WTC11 (cell line): ENCODE measurements around the gene NSG1. TPM values are rescaled to one million over a fixed set of nuclear protein-coding genes. Genes with fewer than 3 reads are reported as not detected.

Experiments
- ATAC-seq: fragments of 200-7000 bp; cut with Tn5 transposase; 2 replicates; pipeline ENCODE4 v1.10.0; 2021; ENCODE audit warnings: mild to moderate bottlenecking, moderate library complexity
- CTCF ChIA-PET: fragments of 300-600 bp; sonication (Branson Sonifier 250); formaldehyde crosslinking; loops from one replicate; lab custom pipeline; 2021; ENCODE audit warnings: antibody characterized with exemption; lab: Charles Lee
- POLR2A ChIA-PET: fragments of 350-600 bp; sonication (Branson Sonifier 250); formaldehyde crosslinking; loops from one replicate; lab custom pipeline; 2021; ENCODE audit warnings: antibody characterized with exemption; lab: Charles Lee
- DNase-seq: peaks from one replicate; pipeline ENCODE4 v3.0.0; 2021; ENCODE audit warnings: low spot score
- H3K27ac Mint-ChIP-seq: 2 replicates; pipeline ENCODE4 v1.8.0; 2021; ENCODE audit warnings: mixed read lengths
- H3K27me3 Mint-ChIP-seq: 2 replicates; pipeline ENCODE4 v1.8.0; 2021; ENCODE audit warnings: low read depth, mild to moderate bottlenecking, moderate library complexity, mixed read lengths
- H3K36me3 Mint-ChIP-seq: 2 replicates; pipeline ENCODE4 v1.8.0; 2021; ENCODE audit warnings: mixed read lengths
- H3K4me1 Mint-ChIP-seq: 2 replicates; pipeline ENCODE4 v1.8.0; 2022; ENCODE audit warnings: mixed read lengths
- H3K4me3 Mint-ChIP-seq: 2 replicates; pipeline ENCODE4 v1.8.0; 2021; ENCODE audit warnings: mild to moderate bottlenecking, moderate library complexity, mixed read lengths
- H3K9me3 Mint-ChIP-seq: 2 replicates; pipeline ENCODE4 v1.8.0; 2021; ENCODE audit warnings: mixed read lengths
- CTCF ChIP-seq: fragments of 200-600 bp; IDR thresholded peaks from 2 replicates; pipeline ENCODE4 v1.8.0; 2022; ENCODE audit warnings: antibody characterized with exemption
- EMX1 ChIP-seq: fragments of 250-450 bp; sonication (Bioruptor Pico); IDR thresholded peaks from 2 replicates; pipeline ENCODE4 v1.8.0; 2021; ENCODE audit warnings: mild to moderate bottlenecking
- ESRRA ChIP-seq: sonication (generic); formaldehyde crosslinking; IDR thresholded peaks from 2 replicates; pipeline ENCODE4 v1.8.1; 2022; ENCODE audit warnings: mild to moderate bottlenecking, missing genetic modification reagents, borderline replicate concordance
- FOXK1 ChIP-seq: sonication (generic); formaldehyde crosslinking; IDR thresholded peaks from 2 replicates; pipeline ENCODE4 v1.8.0; 2022; ENCODE audit warnings: mild to moderate bottlenecking, moderate library complexity, missing genetic modification reagents
- FOXP1 ChIP-seq: sonication (generic); formaldehyde crosslinking; IDR thresholded peaks from 2 replicates; pipeline ENCODE4 v1.8.0; 2022; ENCODE audit warnings: missing genetic modification reagents, mild to moderate bottlenecking, moderate library complexity, borderline replicate concordance
- GTF2I ChIP-seq: fragments of 250-450 bp; sonication (Bioruptor Pico); conservative IDR thresholded peaks from 2 replicates; pipeline ENCODE4 v1.4.0; 2021; ENCODE audit warnings: mild to moderate bottlenecking
- JAZF1 ChIP-seq: fragments of 250-450 bp; sonication (Bioruptor Pico); IDR thresholded peaks from 2 replicates; pipeline ENCODE4 v1.9.0; 2021; ENCODE audit warnings: moderate library complexity, mild to moderate bottlenecking, inconsistent platforms
- MAX ChIP-seq: sonication (generic); formaldehyde crosslinking; IDR thresholded peaks from 2 replicates; pipeline ENCODE4 v1.8.0; 2022; ENCODE audit warnings: mild to moderate bottlenecking, missing genetic modification reagents
- PRRX2 ChIP-seq: fragments of 250-450 bp; sonication (Bioruptor Pico); IDR thresholded peaks from 2 replicates; pipeline ENCODE4 v1.8.0; 2021; ENCODE audit warnings: mild to moderate bottlenecking
- SMAD3 ChIP-seq: sonication (generic); formaldehyde crosslinking; IDR thresholded peaks from 2 replicates; pipeline ENCODE4 v1.8.0; 2022; ENCODE audit warnings: missing genetic modification reagents, mild to moderate bottlenecking, borderline replicate concordance
- SOX15 ChIP-seq: fragments of 250-450 bp; sonication (Bioruptor Pico); IDR thresholded peaks from 2 replicates; pipeline ENCODE4 v1.9.0; 2021; ENCODE audit warnings: mild to moderate bottlenecking
- SP1 ChIP-seq: sonication (generic); formaldehyde crosslinking; conservative IDR thresholded peaks from 2 replicates; pipeline ENCODE4 v1.8.1; 2022; ENCODE audit warnings: missing genetic modification reagents
- STAT6 ChIP-seq: sonication (generic); formaldehyde crosslinking; conservative IDR thresholded peaks from 2 replicates; pipeline ENCODE4 v1.8.1; 2023; ENCODE audit warnings: mild to moderate bottlenecking, low read depth, missing genetic modification reagents, moderate library complexity
- TEAD4 ChIP-seq: sonication (generic); formaldehyde crosslinking; IDR thresholded peaks from 2 replicates; pipeline ENCODE4 v1.8.0; 2022; ENCODE audit warnings: mild to moderate bottlenecking, missing genetic modification reagents
- total RNA-seq: library from RNA; stranded (reverse); gene quantifications from 3 replicates; pipeline ENCODE4 v1.2.3, GENCODE V29; 2021
- TF ChIP-seq, protein P1 (sequence below): sonication (generic); formaldehyde crosslinking; IDR thresholded peaks from 2 replicates; pipeline ENCODE4 v1.8.0; 2023; ENCODE audit warnings: missing genetic modification reagents
- TF ChIP-seq, protein P2 (sequence below): sonication (generic); formaldehyde crosslinking; IDR thresholded peaks from 2 replicates; pipeline ENCODE4 v1.8.0; 2022; ENCODE audit warnings: missing genetic modification reagents
- TF ChIP-seq, protein P3 (sequence below): sonication (generic); formaldehyde crosslinking; IDR thresholded peaks from 2 replicates; pipeline ENCODE4 v1.8.1; 2022; ENCODE audit warnings: mild to moderate bottlenecking, moderate library complexity, missing genetic modification reagents
- TF ChIP-seq, protein P4 (sequence below): sonication (generic); formaldehyde crosslinking; IDR thresholded peaks from 2 replicates; pipeline ENCODE4 v1.8.1; 2022; ENCODE audit warnings: low read depth, missing genetic modification reagents, borderline replicate concordance

The NSG1 gene
- total RNA-seq, 1 experiment from 2014 or later = 24.2 TPM

DNA sequence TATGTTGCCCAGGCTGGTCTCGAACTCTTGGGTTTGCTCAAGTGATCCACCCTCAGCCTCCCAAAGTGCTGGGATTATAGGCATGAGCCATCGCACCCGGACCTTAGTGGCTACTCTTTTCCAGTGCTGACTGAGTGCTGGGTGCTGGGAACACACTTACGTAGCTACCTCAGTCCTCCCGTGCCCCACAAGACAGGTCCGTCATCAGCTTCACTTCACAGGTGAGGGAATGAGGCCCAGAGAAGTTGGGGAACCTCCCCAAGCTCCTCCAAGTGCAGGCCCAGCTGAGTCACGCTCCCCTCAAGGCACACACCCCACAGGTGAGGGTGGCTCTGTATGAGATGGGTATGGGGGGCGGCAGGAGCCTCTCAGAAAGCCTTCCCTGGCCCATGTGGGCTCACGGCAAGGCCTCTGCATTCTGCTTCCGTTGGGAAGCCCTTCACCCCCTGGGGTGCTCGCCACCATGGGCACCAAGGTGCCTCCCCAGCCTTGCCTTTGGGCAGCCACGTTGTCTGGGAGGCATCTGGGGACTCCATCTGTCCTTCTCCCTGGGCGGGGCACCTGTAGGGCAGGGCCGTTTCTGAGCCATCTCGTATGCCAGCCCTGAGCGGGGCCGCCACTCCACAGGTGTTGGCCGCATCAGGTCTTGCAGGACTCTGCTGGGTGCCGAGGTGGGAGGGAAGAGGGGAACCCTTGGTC, 28.4 kb downstream of the NSG1 start:
- peaks cover 29% of the 10 kb centered on the region for H3K36me3 Mint-ChIP-seq
- CTCF ChIA-PET = no interaction called here
- DNase-seq = no peak
- TF ChIP-seq, protein P1, sequence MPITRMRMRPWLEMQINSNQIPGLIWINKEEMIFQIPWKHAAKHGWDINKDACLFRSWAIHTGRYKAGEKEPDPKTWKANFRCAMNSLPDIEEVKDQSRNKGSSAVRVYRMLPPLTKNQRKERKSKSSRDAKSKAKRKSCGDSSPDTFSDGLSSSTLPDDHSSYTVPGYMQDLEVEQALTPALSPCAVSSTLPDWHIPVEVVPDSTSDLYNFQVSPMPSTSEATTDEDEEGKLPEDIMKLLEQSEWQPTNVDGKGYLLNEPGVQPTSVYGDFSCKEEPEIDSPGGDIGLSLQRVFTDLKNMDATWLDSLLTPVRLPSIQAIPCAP (CRISPR knock-in tag) = no peak
- TF ChIP-seq MAX = no peak
- TF ChIP-seq SMAD3 (CRISPR knock-in tag) = no peak
- TF ChIP-seq SP1 = no peak
- TF ChIP-seq, protein P2, sequence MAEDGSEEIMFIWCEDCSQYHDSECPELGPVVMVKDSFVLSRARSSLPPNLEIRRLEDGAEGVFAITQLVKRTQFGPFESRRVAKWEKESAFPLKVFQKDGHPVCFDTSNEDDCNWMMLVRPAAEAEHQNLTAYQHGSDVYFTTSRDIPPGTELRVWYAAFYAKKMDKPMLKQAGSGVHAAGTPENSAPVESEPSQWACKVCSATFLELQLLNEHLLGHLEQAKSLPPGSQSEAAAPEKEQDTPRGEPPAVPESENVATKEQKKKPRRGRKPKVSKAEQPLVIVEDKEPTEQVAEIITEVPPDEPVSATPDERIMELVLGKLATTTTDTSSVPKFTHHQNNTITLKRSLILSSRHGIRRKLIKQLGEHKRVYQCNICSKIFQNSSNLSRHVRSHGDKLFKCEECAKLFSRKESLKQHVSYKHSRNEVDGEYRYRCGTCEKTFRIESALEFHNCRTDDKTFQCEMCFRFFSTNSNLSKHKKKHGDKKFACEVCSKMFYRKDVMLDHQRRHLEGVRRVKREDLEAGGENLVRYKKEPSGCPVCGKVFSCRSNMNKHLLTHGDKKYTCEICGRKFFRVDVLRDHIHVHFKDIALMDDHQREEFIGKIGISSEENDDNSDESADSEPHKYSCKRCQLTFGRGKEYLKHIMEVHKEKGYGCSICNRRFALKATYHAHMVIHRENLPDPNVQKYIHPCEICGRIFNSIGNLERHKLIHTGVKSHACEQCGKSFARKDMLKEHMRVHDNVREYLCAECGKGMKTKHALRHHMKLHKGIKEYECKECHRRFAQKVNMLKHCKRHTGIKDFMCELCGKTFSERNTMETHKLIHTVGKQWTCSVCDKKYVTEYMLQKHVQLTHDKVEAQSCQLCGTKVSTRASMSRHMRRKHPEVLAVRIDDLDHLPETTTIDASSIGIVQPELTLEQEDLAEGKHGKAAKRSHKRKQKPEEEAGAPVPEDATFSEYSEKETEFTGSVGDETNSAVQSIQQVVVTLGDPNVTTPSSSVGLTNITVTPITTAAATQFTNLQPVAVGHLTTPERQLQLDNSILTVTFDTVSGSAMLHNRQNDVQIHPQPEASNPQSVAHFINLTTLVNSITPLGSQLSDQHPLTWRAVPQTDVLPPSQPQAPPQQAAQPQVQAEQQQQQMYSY = no peak
- no peak for TF ChIP-seq SOX15 (CRISPR knock-in tag)
- no peak for TF ChIP-seq JAZF1 (CRISPR knock-in tag)
- no peak for TF ChIP-seq ESRRA
- TF ChIP-seq FOXP1 = no peak
- TF ChIP-seq, all 79 proteins: peak for 0
- H3K4me3 Mint-ChIP-seq = no peak overlapping the region
- peaks cover 3% of the 10 kb centered on the region; the same call in 1 of the 2 replicates for H3K4me1 Mint-ChIP-seq
- POLR2A ChIA-PET = no interaction called here
- H3K27me3 Mint-ChIP-seq = no peaks in the 10 kb centered on the region
- 0 out of 2 replicates have a peak, but pooled peaks cover 4% of the 10 kb centered on the region for H3K9me3 Mint-ChIP-seq
- no peak overlapping the region for H3K27ac Mint-ChIP-seq
- ATAC-seq = no peak

DNA sequence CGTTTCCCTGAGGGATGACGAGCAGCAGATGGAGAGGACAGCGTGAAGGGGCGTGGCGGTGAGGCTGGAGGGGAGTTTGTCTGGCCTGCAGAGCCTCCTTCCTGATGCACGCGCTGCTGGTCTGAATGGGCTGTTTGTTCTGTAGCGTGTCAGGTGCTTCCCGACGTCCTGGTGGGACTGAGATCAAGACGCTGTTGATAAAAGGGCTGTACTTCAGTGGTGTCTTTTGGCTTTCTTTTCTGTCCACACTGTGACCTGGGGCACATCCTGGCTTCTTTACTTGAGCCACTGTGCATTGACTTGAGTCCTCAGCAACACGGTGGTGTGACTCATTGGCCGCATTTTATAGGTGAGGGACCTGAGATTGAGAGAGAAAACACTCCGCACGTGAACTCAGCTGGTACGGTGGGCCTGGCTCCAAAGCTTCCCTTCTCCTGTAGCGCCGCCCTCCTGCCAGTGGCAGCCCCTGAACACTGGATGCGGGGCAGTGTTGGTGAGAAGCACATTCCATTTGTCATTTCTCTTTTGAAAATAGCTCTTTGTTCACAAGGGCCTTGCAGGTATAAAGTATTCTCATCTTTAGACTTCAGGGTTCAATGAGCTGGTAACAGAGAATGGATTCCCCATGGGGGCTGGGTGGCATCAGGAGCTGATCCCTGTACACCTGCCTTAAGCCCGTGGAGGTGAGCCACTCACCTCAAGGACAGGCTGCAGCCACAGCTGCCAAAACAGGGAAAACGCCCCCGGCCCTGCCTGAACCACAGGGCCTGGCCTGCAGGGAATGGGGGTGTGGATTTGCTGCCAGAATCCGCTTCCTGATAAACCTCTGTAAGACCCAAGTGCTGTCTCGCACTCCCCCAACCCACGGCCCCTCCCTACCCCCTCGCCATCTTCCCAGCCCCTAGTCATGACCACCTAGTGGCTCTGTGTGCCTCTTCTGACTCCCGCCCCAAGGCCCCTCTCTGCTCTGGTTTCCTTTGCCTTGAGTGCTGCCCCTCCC, 29.2 kb downstream of the NSG1 start:
- CTCF ChIA-PET = interaction anchor here (0.7 to 0.8 kb wide), 2 partner anchors 11 to 12 kb away, joined by 3 read pairs; no protein-coding TSS in a partner anchor
- no peak overlapping the region for H3K27ac Mint-ChIP-seq
- 0 out of 2 replicates have a peak, but pooled peaks cover 4% of the 10 kb centered on the region for H3K9me3 Mint-ChIP-seq
- POLR2A ChIA-PET = no interaction called here
- DNase-seq = no peak
- H3K4me1 Mint-ChIP-seq = peaks cover 3% of the 10 kb centered on the region; the same call in 1 of the 2 replicates
- H3K27me3 Mint-ChIP-seq = no peaks in the 10 kb centered on the region
- peaks cover 38% of the 10 kb centered on the region for H3K36me3 Mint-ChIP-seq
- ATAC-seq = peak; percentile 20; the same call in 1 of the 2 replicates
- no peak overlapping the region for H3K4me3 Mint-ChIP-seq
- TF ChIP-seq, protein P3, sequence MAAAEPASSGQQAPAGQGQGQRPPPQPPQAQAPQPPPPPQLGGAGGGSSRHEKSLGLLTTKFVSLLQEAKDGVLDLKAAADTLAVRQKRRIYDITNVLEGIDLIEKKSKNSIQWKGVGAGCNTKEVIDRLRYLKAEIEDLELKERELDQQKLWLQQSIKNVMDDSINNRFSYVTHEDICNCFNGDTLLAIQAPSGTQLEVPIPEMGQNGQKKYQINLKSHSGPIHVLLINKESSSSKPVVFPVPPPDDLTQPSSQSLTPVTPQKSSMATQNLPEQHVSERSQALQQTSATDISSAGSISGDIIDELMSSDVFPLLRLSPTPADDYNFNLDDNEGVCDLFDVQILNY (CRISPR knock-in tag) = no peak
- TF ChIP-seq CTCF (no peak), ESRRA (no peak), PRRX2 (CRISPR knock-in tag) (no peak), EMX1 (CRISPR knock-in tag) (no peak), STAT6 (CRISPR knock-in tag) (no peak), FOXK1 (CRISPR knock-in tag) (no peak), GTF2I (no peak), TEAD4 (CRISPR knock-in tag) (no peak)
- TF ChIP-seq, protein P4, sequence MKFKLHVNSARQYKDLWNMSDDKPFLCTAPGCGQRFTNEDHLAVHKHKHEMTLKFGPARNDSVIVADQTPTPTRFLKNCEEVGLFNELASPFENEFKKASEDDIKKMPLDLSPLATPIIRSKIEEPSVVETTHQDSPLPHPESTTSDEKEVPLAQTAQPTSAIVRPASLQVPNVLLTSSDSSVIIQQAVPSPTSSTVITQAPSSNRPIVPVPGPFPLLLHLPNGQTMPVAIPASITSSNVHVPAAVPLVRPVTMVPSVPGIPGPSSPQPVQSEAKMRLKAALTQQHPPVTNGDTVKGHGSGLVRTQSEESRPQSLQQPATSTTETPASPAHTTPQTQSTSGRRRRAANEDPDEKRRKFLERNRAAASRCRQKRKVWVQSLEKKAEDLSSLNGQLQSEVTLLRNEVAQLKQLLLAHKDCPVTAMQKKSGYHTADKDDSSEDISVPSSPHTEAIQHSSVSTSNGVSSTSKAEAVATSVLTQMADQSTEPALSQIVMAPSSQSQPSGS (CRISPR knock-in tag) = no peak
